HEK293 (cell line): ENCODE results near the gene ONECUT2.

ENCODE experiments used
- CTCF ChIA-PET: fragments of 350-600 bp; formaldehyde crosslinking; extraction: SDS; loops from one replicate; lab custom pipeline; 2021; ENCODE audit warnings: antibody characterized with exemption; lab: Yijun Ruan, JAX
- POLR2A ChIA-PET: fragments of 300-600 bp; formaldehyde crosslinking; extraction: SDS; loops from one replicate; lab custom pipeline; 2020; ENCODE audit warnings: antibody characterized with exemption, inconsistent platforms; lab: Yijun Ruan, JAX
- H3K27ac ChIP-seq: fragments of 200-500 bp; sonication (Bioruptor generic); 2 replicates; pipeline ENCODE4 v1.5.1; 2014; ENCODE audit warnings: low read depth, low read length, control low read depth, inconsistent platforms; ENCODE audit errors: extremely low read depth
- H3K36me3 ChIP-seq, 2 experiments: fragments of 200-500 bp in 1 of 2; sonication (Bioruptor generic) in 1 of 2; 1 replicate in 1 of 2; 2 replicates in 1 of 2; pipeline ENCODE4 v1.5.1; 2014 to 2017; ENCODE audit warnings: inconsistent platforms in 2 of 2, low read length in 2 of 2; ENCODE audit not compliant: control insufficient read depth in 2 of 2, insufficient read depth in 1 of 2
- H3K4me1 ChIP-seq: fragments of 200-500 bp; sonication (Bioruptor generic); 2 replicates; pipeline ENCODE4 v1.5.1; 2014; ENCODE audit warnings: mild to moderate bottlenecking, low read length, inconsistent platforms; ENCODE audit not compliant: control insufficient read depth, insufficient read depth
- H3K4me3 ChIP-seq: 2 replicates; pipeline ENCODE4 v1.5.1; 2011; ENCODE audit warnings: low read depth, mild to moderate bottlenecking, control low read depth, low read length, moderate library complexity
- H3K9me3 ChIP-seq: fragments of 200-500 bp; sonication (Bioruptor generic); 2 replicates; pipeline ENCODE4 v1.5.1; 2014; ENCODE audit warnings: low read depth, low read length, inconsistent platforms; ENCODE audit not compliant: control insufficient read depth, insufficient read depth
- AEBP2 ChIP-seq: fragments of 450-650 bp; formaldehyde crosslinking; IDR thresholded peaks from 2 replicates; pipeline ENCODE4 v1.5.1; 2016; ENCODE audit warnings: missing biosample characterization, missing genetic modification characterization, borderline replicate concordance
- GLI2 ChIP-seq: fragments of 450-650 bp; formaldehyde crosslinking; IDR thresholded peaks from 2 replicates; pipeline ENCODE4; 2017; ENCODE audit warnings: missing biosample characterization, missing genetic modification characterization, low read depth, borderline replicate concordance
- GLIS1 ChIP-seq: fragments of 450-650 bp; formaldehyde crosslinking; IDR thresholded peaks from 2 replicates; pipeline ENCODE4 v1.5.1; 2016; ENCODE audit warnings: missing biosample characterization, missing genetic modification characterization
- GLIS2 ChIP-seq: fragments of 450-650 bp; formaldehyde crosslinking; IDR thresholded peaks from 2 replicates; pipeline ENCODE4 v1.5.1; 2016; ENCODE audit warnings: missing biosample characterization, missing genetic modification characterization
- MZF1 ChIP-seq: fragments of 450-650 bp; formaldehyde crosslinking; IDR thresholded peaks from 2 replicates; pipeline ENCODE4 v1.5.1; 2017; ENCODE audit warnings: missing biosample characterization, missing genetic modification characterization, borderline replicate concordance
- PRDM1 ChIP-seq: fragments of 450-650 bp; formaldehyde crosslinking; IDR thresholded peaks from 2 replicates; pipeline ENCODE4; 2016; ENCODE audit warnings: missing biosample characterization, missing genetic modification characterization
- PRDM10 ChIP-seq: fragments of 450-650 bp; formaldehyde crosslinking; IDR thresholded peaks from 2 replicates; pipeline ENCODE4 v1.5.1; 2016; ENCODE audit warnings: missing biosample characterization, missing genetic modification characterization
- ZBTB21 ChIP-seq: fragments of 450-650 bp; formaldehyde crosslinking; IDR thresholded peaks from 2 replicates; pipeline ENCODE4 v1.5.1; 2017; ENCODE audit warnings: missing biosample characterization, missing genetic modification characterization
- ZBTB26 ChIP-seq: fragments of 450-650 bp; formaldehyde crosslinking; optimal IDR thresholded peaks from 2 replicates; pipeline ENCODE3; 2016; ENCODE audit warnings: missing biosample characterization, mild to moderate bottlenecking, missing genetic modification characterization
- ZBTB44 ChIP-seq: fragments of 450-650 bp; IDR thresholded peaks from 2 replicates; pipeline ENCODE4 v1.5.1; 2018; ENCODE audit warnings: missing biosample characterization, mild to moderate bottlenecking, missing genetic modification characterization
- ZBTB7A ChIP-seq: fragments of 450-650 bp; formaldehyde crosslinking; IDR thresholded peaks from 2 replicates; pipeline ENCODE4 v1.5.1; 2016; ENCODE audit warnings: low read depth, missing biosample characterization, missing genetic modification characterization
- ZEB2 ChIP-seq: fragments of 450-650 bp; formaldehyde crosslinking; IDR thresholded peaks from 2 replicates; pipeline ENCODE4 v1.5.1; 2016; ENCODE audit warnings: missing biosample characterization, missing genetic modification characterization
- ZNF10 ChIP-seq: fragments of 450-650 bp; formaldehyde crosslinking; IDR thresholded peaks from 2 replicates; pipeline ENCODE4 v1.5.1; 2017; ENCODE audit warnings: missing biosample characterization, missing genetic modification characterization
- ZNF155 ChIP-seq: fragments of 450-650 bp; formaldehyde crosslinking; IDR thresholded peaks from 2 replicates; pipeline ENCODE4 v1.5.1; 2016; ENCODE audit warnings: missing biosample characterization, missing genetic modification characterization
- ZNF16 ChIP-seq: fragments of 450-650 bp; formaldehyde crosslinking; IDR thresholded peaks from 2 replicates; pipeline ENCODE4 v1.5.1; 2016; ENCODE audit warnings: low read depth, missing biosample characterization, missing genetic modification characterization
- ZNF2 ChIP-seq: fragments of 450-650 bp; formaldehyde crosslinking; IDR thresholded peaks from 2 replicates; pipeline ENCODE4 v1.5.1; 2016; ENCODE audit warnings: missing biosample characterization, missing genetic modification characterization
- ZNF24 ChIP-seq: fragments of 450-650 bp; formaldehyde crosslinking; IDR thresholded peaks from 2 replicates; pipeline ENCODE4 v1.5.1; 2016; ENCODE audit warnings: missing biosample characterization, missing genetic modification characterization
- ZNF248 ChIP-seq: fragments of 450-650 bp; formaldehyde crosslinking; IDR thresholded peaks from 2 replicates; pipeline ENCODE4 v1.5.1; 2017; ENCODE audit warnings: missing biosample characterization, missing genetic modification characterization
- ZNF341 ChIP-seq: fragments of 450-650 bp; formaldehyde crosslinking; IDR thresholded peaks from 2 replicates; pipeline ENCODE4; 2016; ENCODE audit warnings: low read depth, missing biosample characterization, missing genetic modification characterization
- ZNF366 ChIP-seq: fragments of 450-650 bp; formaldehyde crosslinking; conservative IDR thresholded peaks from 2 replicates; pipeline ENCODE4 v1.5.1; 2016; ENCODE audit warnings: missing biosample characterization, missing genetic modification characterization
- ZNF426 ChIP-seq: fragments of 450-650 bp; formaldehyde crosslinking; IDR thresholded peaks from 2 replicates; pipeline ENCODE4 v1.5.1; 2017; ENCODE audit warnings: missing biosample characterization, missing genetic modification characterization, mild to moderate bottlenecking, inconsistent platforms, moderate library complexity
- ZNF501 ChIP-seq: fragments of 450-650 bp; formaldehyde crosslinking; IDR thresholded peaks from 2 replicates; pipeline ENCODE4 v1.5.1; 2016; ENCODE audit warnings: missing biosample characterization, missing genetic modification characterization
- ZNF664 ChIP-seq: fragments of 450-650 bp; formaldehyde crosslinking; IDR thresholded peaks from 2 replicates; pipeline ENCODE4 v1.5.1; 2016; ENCODE audit warnings: missing biosample characterization, missing genetic modification characterization
- ZNF791 ChIP-seq: fragments of 450-650 bp; formaldehyde crosslinking; IDR thresholded peaks from 2 replicates; pipeline ENCODE4 v1.5.1; 2016; ENCODE audit warnings: missing biosample characterization, missing genetic modification characterization
- ZSCAN16 ChIP-seq: fragments of 450-650 bp; formaldehyde crosslinking; IDR thresholded peaks from 2 replicates; pipeline ENCODE4 v1.5.1; 2016; ENCODE audit warnings: missing biosample characterization, missing genetic modification characterization
- ZSCAN18 ChIP-seq: fragments of 450-650 bp; formaldehyde crosslinking; IDR thresholded peaks from 2 replicates; pipeline ENCODE4 v1.5.1; 2016; ENCODE audit warnings: missing biosample characterization, missing genetic modification characterization
- ZXDB ChIP-seq: fragments of 450-650 bp; formaldehyde crosslinking; IDR thresholded peaks from 2 replicates; pipeline ENCODE4 v1.5.1; 2016; ENCODE audit warnings: missing biosample characterization, missing genetic modification characterization

Gene ONECUT2

GRCh38 chr18:57434536-57435494 is at the start of gene ONECUT2:
TSS of gene ONECUT2 (plus strand) at chr18:57435374. CDS start at chr18:57435717, 343 bp downstream.
- H3K4me1 ChIP-seq = peaks cover 6% of the 10 kb centered on the region
- POLR2A ChIA-PET = interaction anchor here (0.5 to 1.9 kb wide), 23 partner anchors 10 to 950 kb away, joined by 3 to 7 read pairs (median 4); partner anchors contain the start of genes NARS1 and WDR7
- no peak for TF ChIP-seq AEBP2 (tag by site-specific recombination)
- no peak for TF ChIP-seq ZNF501 (tag by site-specific recombination)
- TF ChIP-seq ZNF24 (tag by site-specific recombination) = no peak
- no peak for TF ChIP-seq ZNF664 (tag by site-specific recombination)
- TF ChIP-seq ZNF2 = no peak
- TF ChIP-seq ZNF426 (tag by site-specific recombination) = no peak
- TF ChIP-seq ZXDB (tag by site-specific recombination) = peak; percentile 13; the same call in 1 of the 2 replicates
- peak; percentile 65 for TF ChIP-seq ZNF341 (tag by site-specific recombination)
- TF ChIP-seq GLI2 = no peak
- TF ChIP-seq ZNF366 (tag by site-specific recombination) = peak; percentile 94
- TF ChIP-seq ZBTB21 = no peak
- TF ChIP-seq ZBTB44 (tag by site-specific recombination) = peak; percentile 56; the same call in 1 of the 2 replicates
- TF ChIP-seq ZBTB7A (tag by site-specific recombination) = no peak
- no peak for TF ChIP-seq ZNF16 (tag by site-specific recombination)
- TF ChIP-seq GLIS1 = peak; percentile 35; the same call in 1 of the 2 replicates
- no peak for TF ChIP-seq MZF1 (tag by site-specific recombination)
- no peak for TF ChIP-seq ZNF248 (tag by site-specific recombination)
- peak; percentile 60; the same call in 1 of the 2 replicates for TF ChIP-seq GLIS2 (tag by site-specific recombination)
- peak; percentile 36 for TF ChIP-seq ZBTB26 (tag by site-specific recombination)
- TF ChIP-seq ZNF10 (tag by site-specific recombination) = no peak
- TF ChIP-seq ZSCAN16 (tag by site-specific recombination) = no peak
- TF ChIP-seq PRDM1 (tag by site-specific recombination) = 0 out of 2 replicates have a peak, but pooled peaks have one; percentile 15
- peak; percentile 21; the same call in 1 of the 2 replicates for TF ChIP-seq ZEB2 (tag by site-specific recombination)
- TF ChIP-seq PRDM10 (tag by site-specific recombination) = peak; percentile 45; the same call in 1 of the 2 replicates
- TF ChIP-seq ZNF155 = no peak
- no peak for TF ChIP-seq ZSCAN18
- no peak for TF ChIP-seq ZNF791 (tag by site-specific recombination)

More at GRCh38 chr18:57434536-57435494, at the start of gene ONECUT2:
- Histone ChIP-seq H3K36me3 (no peaks in the 10 kb centered on the region), H3K4me3 (peak within 1 kb of the TSS; percentile 64), H3K9me3 (no peaks in the 10 kb centered on the region), H3K27ac (peak within 1 kb of the TSS; percentile 46; the same call in 1 of the 2 replicates)
- CTCF ChIA-PET = interaction anchor here (0.6 to 1.4 kb wide), 4 partner anchors 12 to 520 kb away, joined by 3 to 5 read pairs (median 4); no protein-coding TSS in a partner anchor
